D721Med (cell line): ENCODE data around the gene LSM14A.
A peak's percentile ranks its signal among the peaks of the same experiment; 100 is the strongest.

ENCODE experiments used
- DNase-seq: peaks from one replicate; pipeline ENCODE4 v3.0.0; 2011; ENCODE audit warnings: low spot score; ENCODE audit not compliant: insufficient read length
- FAIRE-seq: peaks from 2 replicates; lab custom pipeline; 2011; peaks lifted over from hg19 to GRCh38; lab: Jason Lieb, UNC
- CTCF ChIP-seq: IDR thresholded peaks from 2 replicates; pipeline ENCODE4 v1.5.1; 2012; ENCODE audit warnings: mild to moderate bottlenecking, control low read depth; ENCODE audit not compliant: insufficient read depth; ENCODE audit errors: missing control alignments

Gene LSM14A

GRCh38 chr19:34187011-34187410 lies 14.7 kb downstream of the LSM14A start:
- FAIRE-seq, result no peak
- TF ChIP-seq CTCF, result no peak
- DNase-seq, result no peak

- TF ChIP-seq CTCF, result no peak
- DNase-seq (no peak), FAIRE-seq (no peak)
Measured at GRCh38 chr19:34188408-34188807, 16.1 kb downstream of the LSM14A start.

- no peak for TF ChIP-seq CTCF
- DNase-seq, result no peak
- peak; percentile 84 for FAIRE-seq
Measured at GRCh38 chr19:34189199-34189916, 17.1 kb downstream of the LSM14A start.

- DNase-seq (no peak), FAIRE-seq (no peak)
- TF ChIP-seq CTCF, result no peak
Measured at GRCh38 chr19:34189917-34190425, 17.7 kb downstream of the LSM14A start.

- DNase-seq, result no peak
- TF ChIP-seq CTCF, result no peak
- FAIRE-seq, result no peak
Measured at GRCh38 chr19:34191355-34191962, 19.2 kb downstream of the LSM14A start.

GRCh38 chr19:34193439-34193838 lies 21.1 kb downstream of the LSM14A start:
- FAIRE-seq (no peak), DNase-seq (no peak)
- no peak for TF ChIP-seq CTCF

- no peak for TF ChIP-seq CTCF
- no peak for FAIRE-seq
- no peak for DNase-seq
Measured at GRCh38 chr19:34193876-34194275, 21.6 kb downstream of the LSM14A start.
